Natural killer cell treated with Interleukin-12 subunit alpha and Interleukin-12 subunit beta and Interleukin-15 and Interleukin-18, amount 100 ng/mL, for 72 hours (primary cell): ENCODE measurements around the gene NEK2. TPM values are rescaled to one million over a fixed set of nuclear protein-coding genes. Genes with fewer than 3 reads are reported as not detected.
"Not testable (repeated sequence)": the region's sequence is repeated elsewhere in the genome, so short reads cannot be mapped to it uniquely, and the experiment has no call there.

Experiments used
- ATAC-seq, 2 donors: fragments of 150-1000 bp; cut with Tn5 transposase in 1 of 2; sonication (Bioruptor Pico), chemical (Tn5 transposase) in 1 of 2; 2 replicates each; pipeline ENCODE4 v1.10.0; 2021
- DNase-seq: peaks from one replicate; pipeline ENCODE4 v3.0.0; 2022; ENCODE audit warnings: low spot score
- H3K27ac Mint-ChIP-seq, 2 donors: 1 replicate in 1 of 2; 2 replicates in 1 of 2; pipeline ENCODE4 v1.8.0; 2022; ENCODE audit warnings: mixed read lengths in 2 of 2, mild to moderate bottlenecking in 1 of 2, moderate library complexity in 1 of 2
- H3K27me3 Mint-ChIP-seq, 2 donors: 1 replicate in 1 of 2; 2 replicates in 1 of 2; pipeline ENCODE4 v1.8.0; 2022; ENCODE audit warnings: mixed read lengths in 2 of 2
- H3K36me3 Mint-ChIP-seq: one replicate; pipeline ENCODE4 v1.8.0; 2022; ENCODE audit warnings: mixed read lengths
- H3K4me1 Mint-ChIP-seq, 2 donors: 1 replicate in 1 of 2; 2 replicates in 1 of 2; pipeline ENCODE4 v1.8.0; 2022; ENCODE audit warnings: low read depth in 2 of 2, mixed read lengths in 2 of 2, mild to moderate bottlenecking in 1 of 2
- H3K4me3 Mint-ChIP-seq: one replicate; pipeline ENCODE4 v1.8.0; 2022; ENCODE audit warnings: mixed read lengths
- H3K9me3 Mint-ChIP-seq: 2 replicates; pipeline ENCODE4 v1.8.0; 2022; ENCODE audit warnings: mixed read lengths
- total RNA-seq, 2 donors: library from RNA; stranded (reverse); gene quantifications; one replicate each; pipeline ENCODE4 v1.2.3, GENCODE V29; 2022

NEK2 gene
- total RNA-seq = 10 to 100 TPM; 12.8 to 25.2 TPM

GRCh38 chr1:211675230-211676105 lies at the start of gene NEK2:
Gene NEK2 (minus strand): TSS chr1:211675621. CDS start chr1:211675479, 142 bp downstream.
- DNase-seq (peak; percentile 88), ATAC-seq (peak; percentile 97)
- peaks cover 16 to 20% of the 10 kb centered on the region in 2 donors for H3K4me1 Mint-ChIP-seq
- H3K9me3 Mint-ChIP-seq = no peaks in the 10 kb centered on the region
- no peaks in the 10 kb centered on the region for H3K27me3 Mint-ChIP-seq
- peak within 1 kb of the TSS; percentile 80 to 85 for H3K27ac Mint-ChIP-seq
- H3K4me3 Mint-ChIP-seq = peak within 1 kb of the TSS; percentile 99
- no peaks in the 10 kb centered on the region for H3K36me3 Mint-ChIP-seq

GRCh38 chr1:211724687-211725196 lies 49.3 kb upstream of the NEK2 start:
- Mint-ChIP-seq H3K4me1 (no peaks in the 10 kb centered on the region), H3K9me3 (no peaks in the 10 kb centered on the region), H3K27me3 (no peaks in the 10 kb centered on the region), H3K27ac (no peak overlapping the region), H3K36me3 (no peaks in the 10 kb centered on the region), H3K4me3 (no peak overlapping the region)
- DNase-seq = no peak
- no peak for ATAC-seq

- no peak overlapping the region for H3K27ac Mint-ChIP-seq
- no peaks in the 10 kb centered on the region for H3K27me3 Mint-ChIP-seq
- H3K4me1 Mint-ChIP-seq = no peaks in the 10 kb centered on the region
- DNase-seq = no peak
- no peak for ATAC-seq
- H3K9me3 Mint-ChIP-seq = no peaks in the 10 kb centered on the region
- H3K4me3 Mint-ChIP-seq = no peak overlapping the region
- no peaks in the 10 kb centered on the region for H3K36me3 Mint-ChIP-seq
These were observed 47.9 kb upstream of the NEK2 start for GRCh38 chr1:211723273-211723672.

GRCh38 chr1:211722277-211723175 lies 47.1 kb upstream of the NEK2 start:
- no peak overlapping the region for H3K27ac Mint-ChIP-seq
- H3K4me3 Mint-ChIP-seq = no peak overlapping the region
- H3K4me1 Mint-ChIP-seq = no peaks in the 10 kb centered on the region
- no peak for ATAC-seq
- H3K36me3 Mint-ChIP-seq = no peaks in the 10 kb centered on the region
- no peaks in the 10 kb centered on the region for H3K27me3 Mint-ChIP-seq
- no peaks in the 10 kb centered on the region for H3K9me3 Mint-ChIP-seq
- no peak for DNase-seq

GRCh38 chr1:211716555-211716954 lies 41.1 kb upstream of the NEK2 start:
- not testable (repeated sequence) for H3K4me1 Mint-ChIP-seq, H3K36me3 Mint-ChIP-seq, H3K9me3 Mint-ChIP-seq

GRCh38 chr1:211715971-211716370 lies 40.5 kb upstream of the NEK2 start:
- Mint-ChIP-seq H3K27me3 (no peaks in the 10 kb centered on the region), H3K4me3 (no peak overlapping the region), H3K9me3 (no peaks in the 10 kb centered on the region), H3K36me3 (no peaks in the 10 kb centered on the region), H3K4me1 (no peaks in the 10 kb centered on the region), H3K27ac (no peak overlapping the region)
- DNase-seq (no peak), ATAC-seq (no peak)

More at GRCh38 chr1:211716555-211716954, 41.1 kb upstream of the NEK2 start:
- not testable (repeated sequence) for H3K4me3 Mint-ChIP-seq, ATAC-seq, DNase-seq, H3K27me3 Mint-ChIP-seq, H3K27ac Mint-ChIP-seq

- no peaks in the 10 kb centered on the region for H3K9me3 Mint-ChIP-seq
- H3K27ac Mint-ChIP-seq = no peak overlapping the region
- no peak for DNase-seq
- H3K4me3 Mint-ChIP-seq = no peak overlapping the region
- H3K27me3 Mint-ChIP-seq = no peaks in the 10 kb centered on the region
- no peaks in the 10 kb centered on the region for H3K36me3 Mint-ChIP-seq
- ATAC-seq = no peak
- no peaks in the 10 kb centered on the region for H3K4me1 Mint-ChIP-seq
These were observed 38.7 kb upstream of the NEK2 start for GRCh38 chr1:211714154-211714553.

GRCh38 chr1:211713231-211713630 lies 37.8 kb upstream of the NEK2 start:
- H3K4me1 Mint-ChIP-seq = no peaks in the 10 kb centered on the region

GRCh38 chr1:211711315-211711705 lies 35.9 kb upstream of the NEK2 start:
- Mint-ChIP-seq H3K9me3 (no peaks in the 10 kb centered on the region), H3K4me1 (no peaks in the 10 kb centered on the region), H3K36me3 (no peaks in the 10 kb centered on the region), H3K27me3 (no peaks in the 10 kb centered on the region), H3K27ac (no peak overlapping the region), H3K4me3 (no peak overlapping the region)
- no peak for DNase-seq
- no peak for ATAC-seq

More at GRCh38 chr1:211713231-211713630, 37.8 kb upstream of the NEK2 start:
- Mint-ChIP-seq H3K36me3 (no peaks in the 10 kb centered on the region), H3K4me3 (no peak overlapping the region), H3K27ac (no peak overlapping the region), H3K9me3 (no peaks in the 10 kb centered on the region), H3K27me3 (no peaks in the 10 kb centered on the region)
- no peak for DNase-seq
- no peak for ATAC-seq

- no peak overlapping the region for H3K4me3 Mint-ChIP-seq
- H3K27ac Mint-ChIP-seq = no peak overlapping the region
- no peaks in the 10 kb centered on the region for H3K36me3 Mint-ChIP-seq
- DNase-seq = no peak
- H3K4me1 Mint-ChIP-seq = no peaks in the 10 kb centered on the region
- ATAC-seq = no peak
- H3K27me3 Mint-ChIP-seq = no peaks in the 10 kb centered on the region
- H3K9me3 Mint-ChIP-seq = no peaks in the 10 kb centered on the region
These were observed 35.3 kb upstream of the NEK2 start for GRCh38 chr1:211710566-211711314.

- Mint-ChIP-seq H3K27ac (no peak overlapping the region), H3K9me3 (no peaks in the 10 kb centered on the region), H3K36me3 (no peaks in the 10 kb centered on the region), H3K4me3 (no peak overlapping the region), H3K27me3 (no peaks in the 10 kb centered on the region), H3K4me1 (no peaks in the 10 kb centered on the region)
- no peak for ATAC-seq
- DNase-seq = no peak
These were observed 33.5 kb upstream of the NEK2 start for GRCh38 chr1:211708926-211709325.

GRCh38 chr1:211708006-211708405 lies 32.6 kb upstream of the NEK2 start:
- H3K4me3 Mint-ChIP-seq = no peak overlapping the region

GRCh38 chr1:211705467-211706091 lies 30.2 kb upstream of the NEK2 start:
- Mint-ChIP-seq H3K36me3 (no peaks in the 10 kb centered on the region), H3K4me3 (no peak overlapping the region), H3K27ac (no peak overlapping the region), H3K4me1 (no peaks in the 10 kb centered on the region), H3K27me3 (peaks cover 3 to 8% of the 10 kb centered on the region in 2 donors), H3K9me3 (no peaks in the 10 kb centered on the region)
- ATAC-seq = no peak
- no peak for DNase-seq

More at GRCh38 chr1:211708006-211708405, 32.6 kb upstream of the NEK2 start:
- no peak for DNase-seq
- Mint-ChIP-seq H3K27ac (no peak overlapping the region), H3K27me3 (no peaks in the 10 kb centered on the region), H3K36me3 (no peaks in the 10 kb centered on the region), H3K4me1 (no peaks in the 10 kb centered on the region), H3K9me3 (no peaks in the 10 kb centered on the region)
- ATAC-seq = no peak
